NCI-H774 (cell line): ENCODE results near the gene MAPK1.
"Not testable (repeated sequence)": the region's sequence is repeated elsewhere in the genome, so short reads cannot be mapped to it uniquely, and the experiment has no call there.

Experiments
- DNase-seq: peaks from one replicate; lab custom pipeline; 2025; lab: John Stamatoyannopoulos, UW

MAPK1 gene

DNA sequence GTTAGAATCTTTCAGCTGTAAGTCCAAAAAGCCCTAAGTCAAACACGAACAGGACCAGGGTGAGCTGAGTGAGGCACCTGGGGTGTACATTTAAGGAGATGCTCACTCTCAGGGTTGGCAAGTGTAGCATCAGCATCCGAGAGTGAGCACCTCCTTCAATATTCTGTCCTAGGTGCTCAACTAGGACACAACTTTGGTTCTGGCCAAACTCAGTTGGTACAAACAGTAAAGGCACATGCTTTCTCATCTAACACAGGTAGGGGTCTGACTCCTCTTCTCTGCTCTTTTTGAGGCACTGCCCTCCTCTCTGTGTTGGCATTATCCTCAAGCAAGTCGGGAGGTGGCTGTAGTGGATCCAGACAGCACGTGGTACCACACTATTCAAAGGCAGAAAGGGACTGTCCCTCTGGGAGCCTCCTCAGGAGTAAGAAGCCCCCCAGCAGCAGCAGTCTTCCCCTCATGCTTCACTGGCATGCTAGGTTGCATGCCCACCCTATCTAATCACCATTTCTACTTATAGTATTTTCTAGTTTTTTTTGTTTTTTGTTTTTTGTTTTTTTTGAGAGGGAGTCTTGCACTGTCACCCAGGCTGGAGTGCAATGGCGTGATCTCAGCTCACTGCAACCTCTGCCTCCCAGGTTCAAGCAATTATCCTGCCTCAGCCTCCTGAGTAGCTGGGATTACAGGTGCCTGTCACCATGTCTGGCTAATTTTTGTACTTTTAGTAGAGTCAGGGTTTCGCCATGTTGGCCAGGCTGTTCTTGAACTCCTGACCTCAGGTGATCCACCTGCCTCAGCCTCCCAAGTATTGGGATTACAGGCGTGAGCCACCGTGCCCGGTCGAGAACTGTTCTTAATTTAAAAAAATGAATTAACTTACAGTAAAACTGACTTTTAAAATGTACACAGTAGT, 14.7 kb upstream of the MAPK1 start:
- DNase-seq = no peak

DNA sequence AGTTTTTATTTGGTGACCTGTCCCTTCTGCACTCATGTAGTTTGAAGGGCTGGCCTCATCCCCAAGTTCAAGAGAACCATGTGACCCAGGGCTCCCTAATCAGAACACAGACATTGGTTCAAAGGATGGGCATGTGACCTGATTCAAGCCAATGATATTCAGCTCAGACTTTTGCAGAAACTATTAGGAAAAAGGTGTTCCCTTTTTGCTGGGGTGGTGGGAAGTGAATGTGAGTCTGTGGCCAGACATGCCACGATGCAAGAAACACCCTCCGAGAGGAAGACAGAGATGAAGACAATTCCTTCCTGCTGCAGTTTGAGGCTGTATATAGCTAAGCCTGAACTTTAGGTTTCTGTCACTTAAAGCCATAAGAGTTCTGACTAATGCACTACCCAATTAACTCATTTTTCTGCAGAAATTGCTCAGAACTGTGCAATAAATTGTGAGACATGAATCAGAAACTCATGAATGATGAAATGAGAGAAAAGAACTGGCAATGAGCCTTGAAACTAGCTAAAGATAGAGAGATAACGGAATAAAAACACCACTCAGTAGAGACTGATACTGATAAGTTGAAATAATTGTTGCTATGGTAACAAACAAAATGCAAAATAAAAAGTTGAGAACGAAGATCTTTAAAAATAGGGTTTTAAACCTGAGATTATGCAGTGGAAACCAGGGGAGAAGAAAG, 9.2 kb upstream of the MAPK1 start:
- DNase-seq = no peak

DNA sequence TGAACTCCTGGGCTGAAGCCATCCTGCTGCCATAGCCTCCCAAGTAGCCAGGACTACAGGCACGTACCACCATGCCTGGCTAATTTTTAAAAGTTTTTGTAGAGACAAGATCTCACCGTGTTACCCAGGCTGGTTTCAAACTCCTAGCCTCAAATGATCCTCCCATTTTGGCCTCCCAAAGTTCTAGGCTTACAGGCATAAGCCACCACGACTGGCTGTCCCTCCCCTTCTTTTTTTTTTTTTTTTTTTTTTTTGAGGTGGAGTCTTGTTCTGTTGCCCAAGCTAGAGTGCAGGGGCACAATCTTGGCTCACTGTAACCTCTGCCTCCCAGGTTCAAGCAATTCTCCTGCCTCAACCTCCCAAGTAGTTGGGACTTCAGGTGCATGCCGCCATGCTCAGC, 7.5 kb upstream of the MAPK1 start:
- not testable (repeated sequence) for DNase-seq

DNA sequence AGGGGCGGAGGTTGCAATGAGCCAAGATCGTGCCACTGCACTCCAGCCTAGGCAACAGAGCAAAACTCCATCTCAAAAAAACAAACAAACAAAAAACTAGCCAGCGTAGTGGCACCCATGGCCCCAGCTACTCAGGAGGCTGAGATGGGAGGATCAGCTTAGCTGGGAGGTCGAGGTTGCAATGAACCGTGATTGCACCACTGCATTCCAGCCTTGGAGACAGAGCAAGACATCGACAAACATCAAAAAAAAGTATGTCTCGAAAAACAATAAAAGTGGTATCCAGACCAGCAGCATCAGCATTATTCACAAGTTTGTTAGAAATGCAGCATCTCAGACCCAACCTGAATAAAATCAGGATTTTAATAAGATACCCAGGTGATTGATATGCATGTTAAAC, 6.2 kb upstream of the MAPK1 start:
- no peak for DNase-seq

DNA sequence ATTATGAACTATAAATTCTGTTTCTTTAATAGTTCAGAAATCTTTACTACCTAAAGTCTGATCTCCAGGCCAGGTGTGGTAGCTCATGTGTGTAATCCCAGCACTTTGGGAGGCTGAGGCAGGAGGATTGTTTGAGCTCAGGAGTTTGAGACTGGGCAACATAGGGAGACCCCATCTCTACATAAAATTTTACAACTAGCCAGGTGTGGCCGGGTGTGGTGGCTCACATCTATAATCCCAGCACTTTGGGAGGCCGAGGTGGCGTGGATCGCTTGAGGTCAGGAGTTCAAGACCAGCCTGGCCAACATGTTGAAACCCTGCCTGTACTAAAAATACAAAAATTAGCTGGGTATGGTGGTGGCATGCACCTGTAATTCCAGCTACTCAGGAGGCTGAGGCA, 5.3 kb upstream of the MAPK1 start:
- not testable (repeated sequence) for DNase-seq

DNA sequence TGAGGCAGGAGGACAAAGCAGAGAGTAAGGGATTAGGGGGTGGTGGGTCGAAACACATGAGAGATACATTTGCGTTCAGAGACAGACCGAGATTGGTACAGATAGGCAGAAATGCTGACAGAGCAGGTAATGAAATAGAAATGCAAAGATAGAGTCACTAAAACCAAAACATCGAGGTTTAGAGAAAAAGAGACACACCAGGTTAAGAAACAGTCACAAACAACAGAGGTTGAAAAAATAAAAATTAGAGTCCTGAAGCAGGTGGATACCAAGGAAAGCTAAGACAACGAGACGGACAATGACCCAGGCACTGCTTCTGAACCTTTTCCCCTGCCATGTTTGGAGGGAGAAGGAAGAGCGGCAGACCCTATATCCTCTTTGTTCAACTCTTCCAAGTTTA, 1.2 kb upstream of the MAPK1 start:
- no peak for DNase-seq

DNA sequence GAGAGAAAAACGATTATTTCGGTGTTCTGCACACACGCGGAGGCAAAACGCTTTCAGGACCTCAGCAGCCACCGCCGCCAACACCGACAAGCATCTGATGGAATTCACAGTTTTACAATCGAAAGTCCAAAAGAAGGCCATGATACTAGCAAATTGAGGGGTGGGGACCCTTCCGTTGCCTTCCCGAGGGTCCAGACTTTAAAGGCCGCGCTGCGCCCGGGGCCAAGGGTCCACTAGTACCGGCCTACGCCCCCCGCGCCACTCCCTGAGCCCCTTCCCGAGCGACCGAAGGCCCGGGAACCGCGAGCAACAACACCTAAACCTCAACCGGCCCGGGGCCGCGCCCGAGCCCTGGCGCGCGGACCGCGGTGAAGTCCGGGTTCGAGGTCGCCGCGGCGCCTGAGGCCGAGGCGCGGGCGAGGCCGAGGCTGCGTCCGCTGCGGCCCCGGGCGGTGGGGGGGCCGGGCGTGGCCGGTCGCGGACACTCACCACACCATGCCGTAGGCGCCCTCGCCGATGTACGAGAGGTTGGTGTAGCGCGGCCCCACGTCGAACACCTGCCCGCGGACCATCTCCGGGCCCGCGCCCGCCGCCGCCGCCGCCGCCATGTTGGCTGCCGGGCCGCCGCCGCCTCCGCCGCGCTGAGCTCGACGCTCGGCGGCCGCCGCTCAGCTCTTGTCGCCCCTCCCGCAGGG, 465 bp downstream of the MAPK1 start:
- DNase-seq = no peak

DNA sequence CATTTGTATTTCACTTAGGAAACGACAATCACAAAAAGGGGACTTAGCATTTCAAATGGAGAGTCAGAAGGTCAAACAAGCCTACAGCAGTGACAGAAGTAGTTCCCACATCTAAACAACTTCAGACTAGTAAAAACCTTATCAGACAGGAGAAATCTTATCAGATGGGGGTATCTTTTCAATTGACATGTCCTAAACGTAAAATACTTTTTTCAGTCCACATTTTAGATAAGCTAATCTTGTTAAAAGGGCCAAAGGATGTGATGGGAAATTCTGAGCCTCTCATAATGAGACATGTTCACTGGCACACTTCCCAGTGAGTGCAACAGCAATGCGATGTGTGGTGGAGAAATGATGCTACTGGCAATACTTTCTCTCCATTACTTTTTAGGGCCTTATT, 2.4 kb downstream of the MAPK1 start:
- no peak for DNase-seq

DNA sequence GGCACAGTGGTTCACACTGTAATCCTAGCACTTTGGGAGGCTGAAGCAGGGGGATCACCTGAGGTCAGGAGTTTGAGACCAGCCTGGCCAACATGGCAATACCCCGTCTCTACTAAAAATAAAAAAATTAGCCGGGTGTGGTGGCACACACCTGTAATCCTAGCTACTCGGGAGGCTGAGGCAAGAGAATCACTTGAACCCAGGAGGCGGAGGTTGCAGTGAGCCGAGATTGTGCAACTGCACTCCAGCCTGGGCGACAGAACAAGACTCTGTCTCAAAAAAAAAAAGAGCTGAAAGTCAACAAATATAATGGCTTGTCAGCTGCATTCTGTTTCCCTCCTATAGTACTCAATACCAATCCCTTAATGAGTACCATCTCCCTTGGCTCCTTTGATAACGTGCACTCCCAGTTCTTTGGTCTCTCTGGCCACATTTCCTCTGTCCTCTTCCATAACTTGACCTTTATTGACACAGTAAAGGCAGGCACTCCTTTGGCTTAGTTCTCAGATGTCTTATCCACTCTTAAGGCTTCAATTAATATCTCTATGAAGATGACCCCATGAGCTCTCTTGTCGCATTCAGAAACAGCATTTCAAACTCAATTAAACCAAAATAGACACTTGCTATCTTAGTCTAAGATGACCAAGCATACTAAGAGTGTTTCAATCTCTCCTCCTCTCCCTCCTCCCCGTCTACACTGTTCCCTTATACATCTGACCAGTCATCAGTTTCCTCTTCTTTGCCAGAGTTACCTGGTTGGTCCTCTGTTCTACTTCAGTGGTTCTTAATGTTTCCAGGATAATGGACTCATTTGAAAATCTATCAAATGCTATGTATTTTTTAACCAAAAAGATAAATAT, 4.8 kb downstream of the MAPK1 start:
- no peak for DNase-seq

DNA sequence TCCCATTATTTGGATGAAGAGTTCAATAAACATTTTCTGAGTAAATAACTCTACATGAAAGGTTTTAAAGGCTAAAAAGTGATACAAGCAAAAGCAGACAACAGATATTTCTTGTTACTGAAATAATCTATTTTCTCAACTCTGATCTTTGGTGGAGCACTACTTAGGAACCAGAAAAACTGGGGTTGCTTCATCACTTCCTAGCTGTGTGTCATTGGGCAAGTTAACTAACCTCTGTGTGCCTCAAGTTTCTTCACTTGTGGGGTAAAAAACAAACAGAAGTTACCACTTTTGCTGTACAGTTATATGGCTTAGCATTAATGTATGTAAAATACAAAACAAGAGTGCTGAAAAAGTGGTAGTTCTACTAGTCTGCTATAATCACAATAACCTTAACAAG, 5.6 kb downstream of the MAPK1 start:
- no peak for DNase-seq

DNA sequence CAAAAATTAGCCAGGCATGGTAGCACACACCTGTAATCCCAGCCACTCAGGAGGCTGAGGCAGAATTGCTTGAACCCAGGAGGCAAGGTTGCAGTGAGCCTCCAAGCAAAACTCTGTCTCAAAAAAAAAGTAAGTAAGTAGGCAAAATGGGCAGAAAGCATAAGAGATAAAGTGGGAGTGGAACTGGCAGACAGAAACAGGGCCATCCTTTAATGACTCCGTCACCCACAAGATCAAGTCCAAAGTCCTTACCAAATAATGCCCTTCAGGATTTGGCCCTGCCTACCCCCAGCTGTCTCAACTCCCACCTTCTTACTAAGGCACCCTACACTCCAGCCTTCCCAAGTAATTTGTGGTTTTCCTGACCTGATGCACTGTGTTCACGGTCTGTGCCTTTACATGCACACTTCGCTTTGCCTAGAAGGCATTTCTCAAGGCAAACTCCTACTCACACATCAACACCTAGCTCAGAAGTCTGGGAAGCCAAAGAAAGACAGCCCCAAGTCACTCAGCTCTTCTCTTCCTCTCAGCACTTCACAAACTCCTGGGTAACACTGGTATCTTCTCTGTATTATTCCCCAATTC, 6.1 kb downstream of the MAPK1 start:
- DNase-seq = no peak

DNA sequence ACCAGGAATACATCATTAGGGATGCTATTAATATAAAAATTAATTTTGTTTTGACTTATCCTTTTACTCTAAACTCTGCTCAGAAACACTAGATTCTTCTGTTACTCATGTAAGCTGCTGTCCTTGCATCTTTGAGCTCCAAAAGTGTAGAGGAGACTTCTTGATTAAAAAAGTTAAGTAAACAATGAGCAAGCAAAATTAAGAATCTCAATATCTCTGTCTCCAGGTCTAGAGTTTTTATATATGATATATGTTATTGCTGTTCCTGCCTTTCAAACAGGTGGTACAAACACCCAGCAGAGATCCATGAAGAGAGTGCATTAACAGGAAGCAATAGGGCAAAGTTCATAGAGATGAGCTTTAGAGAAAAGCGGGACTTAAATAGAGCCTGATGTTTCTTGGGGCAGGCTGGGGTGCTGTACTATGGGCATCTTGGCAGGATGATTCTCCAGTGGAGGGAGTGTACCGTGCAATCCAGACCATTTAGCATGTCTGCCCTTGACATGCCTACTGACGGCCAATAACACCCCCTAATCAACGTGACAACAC, 6.9 kb downstream of the MAPK1 start:
- no peak for DNase-seq

DNA sequence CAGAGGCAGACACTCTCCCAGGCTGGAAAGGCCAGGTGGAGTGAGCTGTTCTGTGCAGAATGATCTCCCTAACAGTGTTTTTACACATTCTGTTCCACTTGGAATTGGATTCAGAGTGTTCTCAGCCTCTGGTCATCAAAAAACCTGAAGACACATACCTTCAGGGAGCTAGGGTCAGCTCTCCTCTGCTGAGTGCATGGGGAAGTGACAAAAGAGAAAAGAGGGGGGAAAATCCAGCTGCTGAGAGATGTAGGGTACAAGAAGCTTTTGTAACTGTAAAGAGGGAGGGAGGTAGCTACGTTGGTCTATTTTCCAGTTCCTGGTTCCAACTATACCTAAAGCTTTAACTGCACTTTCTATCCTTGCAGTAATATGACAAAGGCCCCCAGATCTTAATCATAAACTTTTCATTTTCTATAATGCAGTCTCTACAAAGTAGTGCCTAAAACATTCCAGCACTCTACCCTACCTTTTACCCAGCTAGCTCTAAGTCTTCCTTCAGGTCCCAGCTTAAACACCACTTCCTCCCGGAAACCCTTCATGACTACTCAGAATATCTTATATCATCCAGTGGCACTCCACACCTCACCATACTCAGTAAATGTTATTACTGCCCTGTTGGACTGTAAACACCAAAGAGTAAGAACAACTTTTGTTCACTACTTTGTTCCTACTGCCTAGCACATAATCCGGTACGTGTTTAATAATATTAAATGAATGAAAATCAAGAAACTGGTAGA, 9.2 kb downstream of the MAPK1 start:
- DNase-seq = no peak

DNA sequence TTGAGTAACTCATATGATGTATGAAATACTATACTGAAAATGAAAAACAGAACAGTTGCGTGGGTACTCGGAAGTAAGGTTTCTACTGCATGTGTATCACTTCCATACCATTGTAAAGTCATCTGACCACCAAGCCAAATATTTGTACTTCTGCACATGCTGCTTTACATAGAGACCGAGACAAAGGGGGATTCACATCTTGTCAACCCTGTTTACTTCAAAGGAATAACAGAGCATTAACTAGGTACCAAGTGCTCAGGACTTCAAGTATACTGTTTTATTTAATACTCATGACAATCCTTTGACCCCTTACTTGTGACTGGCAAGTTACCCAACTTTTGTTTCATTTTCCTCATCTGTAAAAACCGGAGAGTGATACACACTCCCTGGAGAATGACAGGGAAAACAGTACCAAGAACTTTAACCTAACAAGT, 9.9 kb downstream of the MAPK1 start:
- no peak for DNase-seq

DNA sequence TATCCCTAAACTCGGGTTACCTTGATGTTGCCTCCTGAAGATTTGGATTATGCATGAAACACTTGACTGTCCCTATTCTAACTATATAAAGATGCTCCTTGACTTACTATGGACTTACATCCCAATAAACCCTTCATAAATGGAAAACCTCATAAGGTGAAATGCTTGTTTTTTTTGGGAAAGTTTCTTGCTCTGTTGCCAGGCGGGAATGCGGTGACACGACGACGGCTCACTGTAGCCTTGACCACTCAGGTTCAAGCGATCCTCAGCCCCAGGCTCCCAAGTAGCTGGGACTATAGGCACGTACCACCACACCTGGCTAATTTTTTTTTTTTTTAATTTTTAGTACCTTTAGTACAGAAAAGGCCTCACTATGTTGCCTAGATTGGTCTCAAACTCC, 10.6 kb downstream of the MAPK1 start:
- no peak for DNase-seq

DNA sequence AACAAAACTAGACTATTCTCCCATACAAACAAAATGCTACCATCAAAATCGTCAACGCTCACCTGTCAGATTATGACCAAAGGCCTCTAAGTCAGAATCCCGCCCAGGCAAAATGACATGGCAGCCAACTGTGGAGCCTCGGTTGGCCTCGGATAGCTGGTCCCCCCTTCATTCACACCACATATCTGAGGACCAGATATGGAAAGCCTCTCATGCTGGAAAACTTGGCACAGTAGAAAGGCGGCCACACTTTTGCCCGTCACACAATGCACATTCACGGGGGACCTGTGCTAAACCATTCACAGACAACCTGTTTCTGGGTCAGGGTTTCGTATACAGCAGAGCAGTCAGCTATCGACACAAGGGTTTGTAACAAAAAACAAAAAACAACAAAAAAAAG, 11.2 kb downstream of the MAPK1 start:
- no peak for DNase-seq

DNA sequence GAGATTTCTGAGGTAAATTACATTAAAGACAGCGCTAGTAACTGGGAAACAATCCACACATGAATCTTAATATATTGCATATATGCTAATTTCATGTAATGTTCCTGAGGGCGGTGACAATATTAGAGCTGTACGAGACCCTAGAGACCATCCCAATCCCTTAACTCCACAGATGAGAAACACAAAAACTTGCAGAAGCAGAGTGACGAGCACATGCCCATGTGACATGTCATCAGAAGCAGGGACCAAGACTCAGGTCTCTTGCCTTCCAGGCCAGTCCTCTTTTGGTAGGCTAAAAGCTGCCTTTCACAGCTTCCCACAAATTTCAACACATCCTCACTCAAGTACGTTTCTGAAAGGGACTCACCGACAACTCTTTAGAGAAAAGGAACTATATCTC, 11.8 kb downstream of the MAPK1 start:
- no peak for DNase-seq

DNA sequence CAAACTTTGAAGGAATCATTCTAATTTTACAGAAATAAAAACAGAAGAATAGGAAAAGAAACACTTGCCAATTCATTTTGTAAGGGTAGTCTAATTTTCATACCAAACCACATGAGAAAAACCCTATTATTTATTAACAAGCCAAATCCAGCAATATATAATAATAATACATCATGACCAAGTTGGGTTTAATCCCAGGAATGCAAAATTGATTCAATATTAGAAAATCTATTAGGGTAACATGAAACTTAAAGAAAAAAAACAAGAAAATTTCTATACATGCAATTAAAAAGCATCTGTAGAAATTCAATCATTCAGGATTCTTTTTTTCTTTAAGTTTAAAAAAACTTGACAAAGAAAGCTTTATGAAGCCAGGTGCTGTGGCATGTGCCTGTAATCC, 16.8 kb downstream of the MAPK1 start:
- DNase-seq = no peak

DNA sequence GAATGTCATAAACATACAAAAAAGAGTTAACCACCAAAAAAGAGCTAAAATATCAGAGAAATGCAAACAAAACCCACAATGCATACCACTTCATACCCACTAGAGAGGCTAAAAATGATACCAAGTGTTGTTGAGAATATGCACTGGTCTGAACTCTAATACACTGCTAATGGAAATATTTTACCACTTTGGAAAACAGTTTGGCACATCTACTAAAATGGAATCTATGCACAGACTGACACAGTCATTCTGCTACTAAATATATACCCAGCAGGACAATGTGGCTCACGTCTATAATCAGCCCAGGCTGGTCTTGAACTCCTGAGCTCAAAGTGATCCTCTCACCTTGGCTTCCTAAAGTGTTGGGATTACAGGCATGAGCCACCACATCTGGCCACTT, 18.0 kb downstream of the MAPK1 start:
- no peak for DNase-seq

DNA sequence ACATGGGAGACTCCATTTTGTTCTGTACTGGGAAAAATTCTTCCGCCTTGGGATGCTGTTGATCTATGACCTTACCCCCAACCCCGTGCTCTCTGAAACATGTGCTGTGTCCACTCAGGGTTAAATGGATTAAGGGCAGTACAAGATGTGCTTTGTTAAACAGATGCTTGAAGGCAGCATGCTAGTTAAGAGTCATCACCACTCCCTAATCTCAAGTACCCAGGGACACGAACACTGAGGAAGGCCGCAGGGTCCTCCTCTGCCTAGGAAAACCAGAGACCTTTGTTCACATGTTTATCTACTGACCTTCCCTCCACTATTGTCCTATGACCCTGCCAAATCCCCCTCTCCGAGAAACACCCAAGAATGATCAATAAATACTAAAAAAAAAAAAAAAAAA, 19.4 kb downstream of the MAPK1 start:
- DNase-seq = not testable (repeated sequence)
